D721Med (cell line): ENCODE measurements around the gene HYOU1.
"Not testable (repeated sequence)": the region's sequence is repeated elsewhere in the genome, so short reads cannot be mapped to it uniquely, and the experiment has no call there.

Experiments
- DNase-seq: peaks from one replicate; pipeline ENCODE4 v3.0.0; 2011; ENCODE audit warnings: low spot score; ENCODE audit not compliant: insufficient read length
- FAIRE-seq: peaks from 2 replicates; lab custom pipeline; 2011; peaks lifted over from hg19 to GRCh38; lab: Jason Lieb, UNC
- CTCF ChIP-seq: IDR thresholded peaks from 2 replicates; pipeline ENCODE4 v1.5.1; 2012; ENCODE audit warnings: mild to moderate bottlenecking, control low read depth; ENCODE audit not compliant: insufficient read depth; ENCODE audit errors: missing control alignments

HYOU1 gene

GRCh38 chr11:119025541-119025940 is 31.5 kb downstream of the HYOU1 start:
- FAIRE-seq (no peak), DNase-seq (no peak)
- no peak for TF ChIP-seq CTCF

DNA sequence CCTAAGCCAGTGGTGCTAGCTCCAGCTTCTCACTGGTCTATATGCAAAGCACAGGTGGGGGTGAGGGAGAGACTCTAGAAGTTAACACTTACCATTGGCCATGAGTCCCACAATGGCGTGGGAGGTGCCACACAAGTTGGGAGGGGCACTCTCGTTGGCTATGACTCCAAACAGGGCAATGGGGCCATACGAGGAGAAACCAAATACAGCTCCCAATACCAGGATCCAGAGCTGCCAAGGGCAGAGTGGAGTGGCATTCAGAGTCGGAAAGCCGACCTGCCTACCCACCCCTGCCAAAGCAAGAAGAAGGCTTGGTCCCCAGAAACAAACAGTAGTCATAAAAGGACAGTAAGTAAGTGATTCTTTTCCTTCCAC is 31.9 kb downstream of the HYOU1 start:
- TF ChIP-seq CTCF = no peak
- no peak for DNase-seq
- FAIRE-seq = no peak

DNA sequence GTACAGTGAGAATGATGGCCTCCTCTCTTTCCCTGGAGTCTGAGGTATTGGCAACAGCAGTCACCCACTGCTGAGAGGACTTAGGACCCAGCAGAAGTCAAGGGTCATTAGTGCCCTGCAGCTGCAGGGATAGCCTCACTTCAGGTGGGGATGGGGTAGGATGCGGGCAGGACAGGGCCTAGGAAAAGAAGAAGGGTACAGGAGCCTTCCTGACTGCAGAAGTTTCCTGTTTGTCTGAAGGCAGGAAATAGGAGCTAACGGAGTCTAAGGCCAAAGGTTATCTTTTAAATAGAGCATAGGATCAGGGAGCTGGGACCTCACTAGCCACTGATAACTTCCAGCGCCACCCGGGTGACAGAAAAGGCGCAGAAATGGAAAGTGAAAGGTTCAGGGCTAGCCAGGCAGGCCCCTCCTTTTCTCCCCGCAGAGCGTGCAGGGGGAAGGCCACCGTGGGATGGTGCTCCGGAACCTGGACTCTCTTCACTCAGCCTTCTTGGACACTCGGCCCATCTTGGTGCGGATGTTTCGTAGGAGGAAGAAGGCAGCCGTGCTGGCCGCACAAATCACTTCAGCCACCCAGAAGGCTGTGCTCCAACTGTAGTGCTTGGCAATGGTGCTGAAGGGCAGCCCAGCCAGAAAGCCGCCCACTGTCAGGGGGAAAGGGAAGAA is 32.4 kb downstream of the HYOU1 start:
- TF ChIP-seq CTCF = no peak
- FAIRE-seq (no peak), DNase-seq (no peak)

DNA sequence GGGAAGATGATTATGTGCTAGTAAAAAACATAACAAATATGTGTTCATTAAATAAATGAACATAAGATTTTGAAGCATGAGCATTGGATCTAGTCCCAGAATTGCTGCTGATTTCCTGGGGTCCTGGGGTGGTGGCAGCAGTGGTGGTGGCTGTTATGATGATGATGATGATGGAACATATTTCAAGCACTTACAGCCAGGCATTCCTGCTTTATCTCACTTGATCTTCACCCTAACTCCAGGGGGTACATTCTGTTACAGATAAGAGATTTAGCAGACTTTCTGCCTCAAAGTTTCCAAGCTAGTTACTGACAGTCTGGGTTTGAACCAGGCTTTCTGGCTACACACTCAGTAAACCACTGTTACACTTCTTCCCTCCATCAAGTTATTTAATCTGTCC is 33.3 kb downstream of the HYOU1 start:
- FAIRE-seq (no peak), DNase-seq (no peak)
- TF ChIP-seq CTCF = no peak

- DNase-seq (no peak), FAIRE-seq (no peak)
- no peak for TF ChIP-seq CTCF
These were observed 35.4 kb downstream of the HYOU1 start for GRCh38 chr11:119021631-119022030.

DNA sequence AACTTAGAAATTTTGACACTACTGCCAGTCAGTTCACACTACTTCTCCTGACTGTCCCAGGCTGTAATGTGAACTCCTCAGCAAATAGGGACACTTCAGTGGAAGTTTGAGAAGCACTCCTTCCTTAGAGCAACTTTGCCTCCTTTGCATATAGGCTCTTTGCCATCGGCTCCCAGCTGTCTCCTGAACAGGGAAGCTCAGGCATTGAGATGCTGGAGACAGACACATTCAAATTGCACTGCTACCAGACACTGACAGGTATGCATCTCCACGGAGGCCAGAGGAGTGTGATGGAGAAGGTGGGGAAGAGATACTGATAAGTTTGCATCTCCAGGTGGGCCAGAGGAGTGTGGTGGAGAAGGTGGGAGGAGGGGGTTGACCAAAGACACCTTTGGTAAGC is 37.0 kb downstream of the HYOU1 start:
- FAIRE-seq (no peak), DNase-seq (no peak)
- no peak for TF ChIP-seq CTCF

DNA sequence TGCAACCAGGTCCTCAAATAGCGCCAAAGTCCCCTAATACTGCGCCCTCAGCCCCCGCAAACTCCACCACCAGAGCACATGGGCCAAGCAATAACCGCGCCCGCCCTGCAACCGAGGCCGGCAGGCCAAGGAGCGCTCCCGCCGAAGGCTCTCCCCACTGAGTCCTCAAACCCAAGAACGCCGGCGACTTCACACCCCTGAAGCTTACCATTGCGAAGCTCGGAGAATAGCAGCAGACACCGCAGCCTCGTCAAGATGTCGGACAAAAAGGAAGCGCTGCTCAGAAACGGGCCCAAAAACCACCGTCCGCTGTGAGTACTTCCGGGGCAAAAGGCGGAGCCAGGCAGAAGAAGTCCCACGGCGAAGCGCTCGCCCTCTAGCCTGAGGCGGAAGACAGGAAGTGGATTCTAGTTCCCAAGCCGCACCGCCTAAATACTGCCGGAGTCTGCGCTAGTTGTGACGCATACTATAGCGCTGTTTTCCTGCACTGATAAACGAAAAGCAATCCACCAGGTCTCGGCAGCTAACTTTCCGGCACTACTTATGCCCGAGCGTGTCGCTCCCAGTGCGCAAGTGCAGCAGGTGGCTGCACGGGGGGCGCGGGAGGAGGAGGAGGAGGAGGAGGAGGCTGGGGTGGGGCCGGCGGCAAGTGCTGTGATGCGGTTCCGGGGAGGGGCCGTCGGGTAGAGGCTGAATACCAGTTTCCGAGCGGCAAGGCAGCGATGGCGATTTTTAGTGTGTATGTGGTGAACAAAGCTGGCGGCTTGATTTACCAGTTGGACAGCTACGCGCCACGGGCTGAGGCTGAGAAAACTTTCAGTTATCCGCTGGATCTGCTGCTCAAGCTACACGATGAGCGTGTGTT is 38.7 kb downstream of the HYOU1 start, which contains the start of the genes RPS25 and TRAPPC4:
Gene RPS25, minus strand, starts transcription at position 270 of the 865 bp plus-strand sequence. Its CDS starts 59 bp downstream, at position 211.
Gene TRAPPC4, plus strand, starts transcription at position 693 of the 865 bp plus-strand sequence. Its CDS starts 30 bp downstream, at position 723.
- TF ChIP-seq CTCF = no peak
- DNase-seq (peak; percentile 90), FAIRE-seq (no peak)

GRCh38 chr11:119017377-119017776 is 39.6 kb downstream of the HYOU1 start:
- not testable (repeated sequence) for DNase-seq, FAIRE-seq
